Breast epithelium (tissue), 3 donors: ENCODE data around the gene ZNF423.

Experiments
- CTCF ChIP-seq, 3 donors: fragments of 450-650 bp; IDR thresholded peaks; one replicate each; pipeline ENCODE4 v1.5.1; 2016 to 2017; ENCODE audit warnings: antibody characterized with exemption in 3 of 3, mild to moderate bottlenecking in 3 of 3, moderate library complexity in 3 of 3
- POLR2A ChIP-seq: fragments of 450-650 bp; IDR thresholded peaks from one replicate; pipeline ENCODE4 v1.6.1; 2016; ENCODE audit warnings: antibody characterized with exemption, mild to moderate bottlenecking, moderate library complexity
- POLR2AphosphoS5 ChIP-seq, 3 donors: sonication (generic); formaldehyde crosslinking; IDR thresholded peaks; one replicate each; pipeline ENCODE4 v1.6.1; 2017; ENCODE audit warnings: antibody characterized with exemption in 3 of 3

GRCh38 chr16:49473773-49474172 is 382.1 kb downstream of the ZNF423 start:
- TF ChIP-seq CTCF (IDR thresholded peaks at IDR 0.05): no peak
- no peak for TF ChIP-seq POLR2A
- TF ChIP-seq POLR2AphosphoS5 (IDR thresholded peaks at IDR 0.05): no peak
